ENCODE results near the gene CHCHD1.

CHCHD1 gene

DNA sequence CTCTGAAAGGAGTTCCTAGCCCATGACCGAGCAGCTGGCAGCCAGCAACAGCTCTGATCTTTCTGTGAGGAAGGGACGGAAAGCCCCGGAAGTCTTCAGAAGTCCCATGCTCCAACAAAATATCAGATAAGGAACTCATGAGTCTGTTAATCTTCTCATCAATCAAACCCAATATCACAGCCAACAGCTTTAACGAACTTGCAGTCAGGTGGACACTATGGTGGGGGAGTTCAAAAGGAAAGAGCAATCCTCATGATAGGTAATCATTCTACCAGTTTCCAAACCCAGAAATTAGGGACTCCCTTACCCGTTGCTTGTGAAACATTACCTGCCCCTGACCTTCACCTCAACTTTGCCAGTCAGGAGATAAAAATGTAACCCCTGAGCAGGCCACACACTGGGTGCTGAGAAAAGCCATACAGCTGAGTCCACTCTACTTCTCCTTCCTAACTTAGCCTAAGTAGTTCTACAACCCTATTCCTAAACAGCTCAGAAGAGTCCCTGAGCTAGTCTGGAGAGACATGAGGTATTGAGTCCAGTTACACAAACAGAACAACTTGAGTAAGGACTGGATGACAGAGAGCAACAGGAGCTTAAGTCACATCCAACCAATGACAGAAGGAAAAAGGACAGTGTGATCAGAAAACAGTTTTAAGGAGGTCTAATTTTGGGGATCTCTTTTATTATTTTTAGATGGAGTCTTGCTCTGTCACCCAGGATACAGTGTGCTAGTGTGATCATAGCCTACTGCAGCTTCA is 27.4 kb downstream of the CHCHD1 start:
- H3K9me3 Mint-ChIP-seq = no peaks in the 10 kb centered on the region
- H3K4me3 Mint-ChIP-seq = peak overlapping the region; percentile 76
- H3K4me1 Mint-ChIP-seq = peaks cover 53% of the 10 kb centered on the region
- peak overlapping the region; percentile 81 for H3K27ac Mint-ChIP-seq
- H3K36me3 Mint-ChIP-seq = peaks cover 67% of the 10 kb centered on the region
- no peak for ATAC-seq
- DNase-seq (ENCODE audit: low spot score in 2 of 2) = no peak

DNA sequence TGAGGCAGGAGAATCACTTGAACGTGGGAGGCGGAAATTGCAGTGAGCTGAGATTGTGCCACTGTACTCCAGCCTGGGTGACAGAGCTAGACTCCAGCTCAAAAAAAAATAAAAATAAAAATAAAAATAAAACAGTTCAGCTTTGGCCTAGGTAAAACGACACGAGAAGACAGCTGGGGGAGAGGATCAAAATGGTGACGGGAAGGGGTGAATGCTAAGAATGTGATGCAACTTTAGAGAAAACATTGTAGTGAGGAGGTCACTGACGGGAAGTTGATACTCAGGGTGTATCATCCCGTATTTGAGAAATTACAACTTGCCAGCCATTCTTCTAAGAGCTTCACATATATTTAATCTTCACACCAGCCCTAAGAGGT is 28.5 kb downstream of the CHCHD1 start:
- Mint-ChIP-seq H3K27ac (peak overlapping the region; percentile 81), H3K36me3 (peaks cover 56% of the 10 kb centered on the region), H3K4me1 (peaks cover 52% of the 10 kb centered on the region), H3K9me3 (no peaks in the 10 kb centered on the region), H3K4me3 (peak overlapping the region; percentile 76)
- ATAC-seq (no peak), DNase-seq (ENCODE audit: low spot score in 2 of 2) (no peak)

DNA sequence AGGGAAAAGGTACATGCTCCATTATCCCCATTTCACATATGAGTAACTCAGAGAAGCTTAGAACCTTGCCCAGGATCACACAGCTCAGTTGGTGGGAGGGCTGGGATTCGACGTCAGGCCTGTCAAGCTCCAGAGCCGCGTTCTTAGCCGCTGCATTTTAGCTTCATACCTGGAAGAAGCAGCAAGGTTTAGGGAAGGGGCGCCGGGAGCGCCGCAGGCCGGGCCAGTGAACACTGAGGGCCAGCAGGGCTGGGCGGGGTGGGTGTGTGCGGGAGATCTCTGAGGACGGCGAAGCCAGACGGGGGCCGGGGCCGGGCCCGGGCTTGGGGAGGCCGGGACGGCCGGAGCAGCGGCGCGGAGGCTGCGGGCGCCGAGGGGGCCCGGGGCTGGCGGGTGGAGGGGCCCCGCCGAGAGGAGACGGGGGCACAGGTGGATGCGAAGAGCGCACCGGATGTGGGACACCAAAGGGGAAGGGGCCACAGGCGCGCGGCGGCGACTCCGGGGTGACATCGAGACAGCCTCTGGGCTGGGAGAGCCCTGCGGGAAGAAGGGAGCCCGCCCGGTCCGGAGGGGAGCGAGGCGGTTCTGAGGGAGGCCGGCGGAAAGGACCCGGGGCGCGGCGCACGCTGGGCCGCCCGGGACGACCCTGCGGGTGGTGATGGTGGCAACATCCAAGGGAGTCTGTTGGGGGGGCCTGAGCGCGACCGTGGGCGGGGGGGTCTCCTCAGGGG is 29.1 kb downstream of the CHCHD1 start:
- peak; percentile 15 to 82 for DNase-seq (ENCODE audit: low spot score in 2 of 2)

DNA sequence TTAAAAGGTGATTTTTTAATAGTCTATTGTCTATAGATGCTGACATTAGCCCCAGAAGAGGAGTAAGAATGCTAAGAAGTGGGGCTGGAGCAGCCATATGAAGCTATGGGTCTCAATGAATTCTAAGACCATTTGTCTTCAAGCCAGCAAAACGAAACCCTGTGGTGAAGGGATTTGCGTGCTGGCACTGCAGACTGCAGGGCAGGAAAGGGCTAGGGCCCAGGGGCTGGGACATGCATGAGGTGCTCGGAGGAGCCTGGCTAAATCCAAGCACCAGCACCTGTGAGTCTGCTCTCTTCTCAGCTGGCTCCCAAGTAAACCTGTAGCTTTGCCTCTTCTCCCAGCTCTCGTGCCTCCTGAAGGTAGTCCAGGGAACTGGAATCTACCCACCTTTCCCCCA is 30.8 kb downstream of the CHCHD1 start:
- Mint-ChIP-seq H3K9me3 (no peaks in the 10 kb centered on the region), H3K4me1 (peaks cover 30% of the 10 kb centered on the region), H3K4me3 (peak overlapping the region; percentile 76), H3K27ac (peak overlapping the region; percentile 43), H3K36me3 (peaks cover 41% of the 10 kb centered on the region)
- ATAC-seq (no peak), DNase-seq (ENCODE audit: low spot score in 2 of 2) (no peak)

More for the DNA sequence above, 29.1 kb downstream of the CHCHD1 start:
- peak; percentile 49 for ATAC-seq
- Mint-ChIP-seq H3K9me3 (no peaks in the 10 kb centered on the region), H3K4me3 (peak overlapping the region; percentile 76), H3K27ac (peak overlapping the region; percentile 81), H3K4me1 (peaks cover 48% of the 10 kb centered on the region), H3K36me3 (peaks cover 54% of the 10 kb centered on the region)

DNA sequence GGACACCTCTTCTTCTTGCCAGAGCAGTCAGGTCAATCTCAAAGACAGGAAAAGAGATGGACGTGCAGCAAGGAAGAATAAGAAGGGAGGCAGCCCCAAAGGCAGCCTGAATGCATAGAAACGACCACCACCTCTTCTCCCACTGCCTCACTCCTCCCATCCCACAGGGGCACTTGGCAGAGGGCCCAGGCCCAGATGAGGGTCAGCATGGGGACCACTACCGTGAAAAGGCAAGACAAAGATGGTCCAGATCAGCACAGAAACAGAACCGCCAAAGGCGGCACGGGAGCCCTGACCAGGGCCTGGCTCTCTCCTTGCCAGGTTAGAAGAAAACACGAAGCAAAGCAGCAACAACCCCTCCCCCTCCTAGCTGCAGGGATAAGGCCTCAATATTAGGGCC is 31.5 kb downstream of the CHCHD1 start:
- Mint-ChIP-seq H3K27ac (no peak overlapping the region), H3K4me3 (no peak overlapping the region)

DNA sequence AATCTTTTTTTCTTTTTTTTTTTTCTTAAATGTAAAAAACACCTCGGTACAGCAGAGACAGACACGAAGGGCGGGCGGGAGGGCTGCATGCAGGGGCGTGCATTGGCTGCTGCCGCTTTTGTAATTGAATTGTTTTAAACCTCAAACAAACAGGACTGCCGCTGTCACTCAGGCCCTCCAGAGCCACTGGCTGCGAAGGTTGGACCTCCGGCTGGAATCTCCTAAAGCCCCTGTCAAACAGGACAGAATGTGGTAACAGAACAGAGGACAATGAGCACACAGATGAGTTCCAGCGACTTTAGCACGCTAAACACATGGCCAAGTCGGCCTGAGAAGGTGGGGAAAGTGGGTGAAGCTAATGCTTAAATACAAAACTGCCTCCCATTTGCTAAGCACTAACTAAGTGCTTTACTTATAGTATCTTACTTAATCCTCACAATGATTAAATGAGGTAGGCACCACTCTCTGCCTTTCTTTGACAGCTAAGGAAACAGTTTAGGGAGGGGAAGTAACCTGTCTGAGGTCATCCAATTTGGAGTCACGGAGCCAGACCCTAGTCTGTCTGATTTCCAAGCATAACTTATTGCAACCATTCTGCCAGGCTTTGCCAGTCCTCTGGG is 32.5 kb downstream of the CHCHD1 start:
- H3K4me3 Mint-ChIP-seq = no peak overlapping the region
- H3K4me1 Mint-ChIP-seq = peaks cover 13% of the 10 kb centered on the region
- peaks cover 24% of the 10 kb centered on the region for H3K36me3 Mint-ChIP-seq
- ATAC-seq (no peak), DNase-seq (ENCODE audit: low spot score in 2 of 2) (no peak)
- no peak overlapping the region for H3K27ac Mint-ChIP-seq
- H3K9me3 Mint-ChIP-seq = no peaks in the 10 kb centered on the region

More for the DNA sequence above, 31.5 kb downstream of the CHCHD1 start:
- no peak for ATAC-seq
- peaks cover 34% of the 10 kb centered on the region for H3K36me3 Mint-ChIP-seq
- H3K4me1 Mint-ChIP-seq = peaks cover 23% of the 10 kb centered on the region
- no peak for DNase-seq (ENCODE audit: low spot score in 2 of 2)
- H3K9me3 Mint-ChIP-seq = no peaks in the 10 kb centered on the region

DNA sequence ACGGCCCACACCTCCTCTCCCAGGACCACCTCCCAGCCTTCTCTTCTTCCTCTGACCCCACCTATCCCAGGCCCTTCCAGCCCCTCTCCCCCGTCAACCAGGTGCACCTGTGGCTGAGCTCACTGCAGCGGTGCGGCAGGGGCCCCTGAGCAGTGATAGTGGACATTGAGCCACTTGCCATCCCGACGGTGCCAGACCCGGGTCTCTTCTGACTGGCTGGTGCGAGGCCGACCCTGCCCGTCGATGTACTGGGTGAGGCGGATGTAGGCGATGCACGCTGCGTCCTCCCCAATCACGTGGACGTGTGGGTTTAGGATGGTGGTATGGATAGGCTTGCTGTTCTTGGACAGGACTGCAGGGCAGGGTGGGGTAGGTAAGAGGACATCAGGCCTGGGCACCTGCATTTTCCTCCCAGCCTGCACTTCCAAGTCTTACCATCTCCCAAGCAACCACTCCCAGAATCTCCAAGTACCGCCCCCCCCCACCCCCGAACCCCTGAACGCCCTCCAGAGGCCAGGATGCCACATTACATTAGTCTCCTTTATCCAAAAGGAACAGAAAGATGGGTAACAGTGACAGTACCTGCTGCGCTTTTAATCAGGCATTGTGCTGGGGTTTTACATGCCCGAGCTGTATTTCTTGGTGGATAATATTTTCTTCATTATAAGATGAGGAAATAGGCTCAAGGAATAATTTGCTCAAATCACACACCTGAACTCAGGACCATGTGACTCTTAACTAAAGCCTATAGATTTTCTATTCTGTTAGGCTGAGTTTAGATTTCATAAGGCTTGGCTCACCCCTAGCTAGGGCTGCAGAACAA is 33.3 kb downstream of the CHCHD1 start:
- peaks cover 17% of the 10 kb centered on the region for H3K36me3 Mint-ChIP-seq
- no peaks in the 10 kb centered on the region for H3K9me3 Mint-ChIP-seq
- peaks cover 6% of the 10 kb centered on the region for H3K4me1 Mint-ChIP-seq
- no peak for DNase-seq (ENCODE audit: low spot score in 2 of 2)
- no peak for ATAC-seq
- H3K27ac Mint-ChIP-seq = no peak overlapping the region
- no peak overlapping the region for H3K4me3 Mint-ChIP-seq

DNA sequence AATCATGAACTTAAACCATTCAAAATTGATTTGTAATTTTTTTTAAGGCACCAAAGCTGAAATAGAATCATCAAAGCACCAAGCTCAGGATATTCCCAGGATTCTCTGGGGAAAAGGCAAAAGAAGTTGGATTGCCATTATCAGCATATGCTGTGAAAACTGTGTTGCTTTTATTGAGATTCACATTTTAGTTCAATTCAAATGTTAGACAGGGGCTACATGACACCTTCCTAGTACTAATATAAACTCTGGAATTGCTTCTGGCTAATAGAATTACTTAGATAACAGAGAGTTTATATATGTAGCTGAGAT is 33.8 kb downstream of the CHCHD1 start:
- H3K4me3 Mint-ChIP-seq = no peak overlapping the region
- H3K9me3 Mint-ChIP-seq = no peaks in the 10 kb centered on the region
- no peak for DNase-seq (ENCODE audit: low spot score in 2 of 2)
- H3K4me1 Mint-ChIP-seq = no peaks in the 10 kb centered on the region
- ATAC-seq = no peak
- peaks cover 11% of the 10 kb centered on the region for H3K36me3 Mint-ChIP-seq
- H3K27ac Mint-ChIP-seq = no peak overlapping the region

DNA sequence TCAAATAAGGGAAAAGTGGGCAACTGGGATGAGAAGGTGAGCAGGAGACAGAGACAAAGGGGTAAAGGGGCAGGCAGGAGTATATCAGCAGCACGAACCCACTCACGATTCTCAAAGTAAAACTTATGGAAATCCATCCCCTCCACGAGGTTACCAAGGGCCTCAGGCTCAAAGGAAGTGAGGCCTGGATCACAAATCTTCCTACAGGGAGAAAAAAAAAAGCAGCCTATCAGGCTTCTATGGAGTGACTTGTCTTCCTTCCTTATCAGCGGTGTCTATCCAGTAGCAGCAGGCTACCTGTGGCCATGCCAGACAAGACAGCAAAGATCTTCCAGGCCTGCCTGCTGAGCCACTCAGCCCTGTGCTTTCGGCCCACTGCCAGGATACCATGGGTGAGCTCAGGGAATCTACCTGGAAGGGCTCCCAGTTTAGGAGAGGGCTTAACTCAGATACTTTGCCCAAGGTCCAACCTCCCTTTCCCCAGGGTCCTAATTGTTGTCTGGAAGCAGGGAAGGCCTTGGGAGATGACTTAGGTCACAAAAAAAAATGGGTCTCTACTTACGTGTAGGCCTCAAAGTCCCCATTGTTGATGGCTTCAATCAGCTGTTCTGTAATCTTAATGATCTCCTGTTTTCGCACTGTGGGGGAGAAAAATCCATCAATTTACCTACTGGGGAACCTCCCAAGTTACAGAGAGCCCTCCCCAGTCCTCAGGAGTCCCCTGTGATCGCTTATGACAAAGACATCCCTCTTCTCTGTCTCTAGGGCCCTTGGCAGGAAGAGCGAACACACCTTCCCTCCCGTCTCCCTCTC is 35.3 kb downstream of the CHCHD1 start:
- DNase-seq (ENCODE audit: low spot score in 2 of 2) (no peak), ATAC-seq (no peak)
- H3K36me3 Mint-ChIP-seq = peaks cover 9% of the 10 kb centered on the region
- H3K4me3 Mint-ChIP-seq = no peak overlapping the region
- no peaks in the 10 kb centered on the region for H3K9me3 Mint-ChIP-seq
- H3K4me1 Mint-ChIP-seq = no peaks in the 10 kb centered on the region
- peak overlapping the region; percentile 79 for H3K27ac Mint-ChIP-seq

DNA sequence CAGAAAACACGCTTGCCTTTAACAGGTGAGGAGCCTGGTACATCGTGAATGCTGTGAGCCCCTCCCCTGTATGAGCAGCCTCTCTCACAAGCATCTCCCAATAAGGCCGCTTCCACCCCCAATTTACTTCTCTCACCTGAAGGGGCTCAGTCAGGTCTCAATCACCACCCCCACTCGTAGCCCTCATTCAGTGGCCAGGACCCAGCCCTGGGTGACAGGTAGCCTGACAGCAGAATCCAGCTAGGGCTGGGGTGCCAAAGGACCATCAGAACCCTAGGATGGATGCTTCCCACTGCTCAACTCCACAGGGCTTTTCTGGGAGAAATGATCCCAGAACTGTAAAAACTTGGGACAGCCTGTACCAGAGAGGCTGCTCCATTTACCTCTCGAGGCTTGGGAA is 36.0 kb downstream of the CHCHD1 start:
- Mint-ChIP-seq H3K4me3 (no peak overlapping the region), H3K9me3 (no peaks in the 10 kb centered on the region), H3K36me3 (peaks cover 9% of the 10 kb centered on the region), H3K27ac (peak overlapping the region; percentile 79), H3K4me1 (no peaks in the 10 kb centered on the region)
- no peak for ATAC-seq
- no peak for DNase-seq (ENCODE audit: low spot score in 2 of 2)

DNA sequence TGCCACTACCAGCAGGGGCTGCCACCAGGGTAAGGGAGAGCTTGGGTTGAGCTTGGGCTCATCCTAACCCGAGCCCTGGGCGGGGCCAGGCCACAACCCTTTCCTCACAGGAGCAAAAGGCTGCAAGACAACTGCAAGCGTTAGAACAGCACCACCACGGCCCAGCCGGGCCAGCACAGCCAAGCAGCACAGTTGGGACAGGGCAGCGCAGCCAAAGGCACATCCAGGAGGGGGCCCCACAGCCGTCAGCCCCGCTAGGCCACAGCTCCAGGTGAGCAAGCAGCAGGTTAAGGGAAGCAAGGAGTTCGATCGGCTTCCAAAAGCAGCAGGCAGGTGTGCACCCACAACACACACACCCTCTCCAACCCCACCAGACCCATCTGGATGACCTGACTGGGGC is 36.6 kb downstream of the CHCHD1 start:
- no peak overlapping the region for H3K4me3 Mint-ChIP-seq
- DNase-seq (ENCODE audit: low spot score in 2 of 2) (no peak), ATAC-seq (no peak)
- no peaks in the 10 kb centered on the region for H3K4me1 Mint-ChIP-seq
- H3K27ac Mint-ChIP-seq = peak overlapping the region; percentile 79
- peaks cover 9% of the 10 kb centered on the region for H3K36me3 Mint-ChIP-seq
- no peaks in the 10 kb centered on the region for H3K9me3 Mint-ChIP-seq

DNA sequence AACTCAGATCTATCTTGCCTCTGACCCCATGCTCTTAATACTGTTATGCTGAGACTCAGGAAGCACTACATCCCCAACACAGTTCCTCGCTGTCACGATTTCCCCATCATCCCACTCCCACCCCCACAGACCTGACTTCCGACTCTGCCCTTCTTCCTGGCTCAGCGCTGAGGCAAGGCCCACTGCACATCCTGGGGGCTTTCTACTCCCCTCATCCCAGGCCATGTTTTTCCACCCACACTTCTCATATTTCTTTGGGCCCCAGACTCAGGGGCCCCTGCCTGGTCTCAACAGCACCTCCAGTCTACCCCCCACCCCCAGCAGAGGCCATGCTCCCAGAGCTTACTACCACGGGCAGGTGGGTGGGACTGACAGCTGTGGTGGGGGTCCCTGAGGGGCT is 37.2 kb downstream of the CHCHD1 start:
- Mint-ChIP-seq H3K4me3 (no peak overlapping the region), H3K9me3 (no peaks in the 10 kb centered on the region), H3K4me1 (no peaks in the 10 kb centered on the region), H3K36me3 (peaks cover 9% of the 10 kb centered on the region), H3K27ac (no peak overlapping the region)
- ATAC-seq = no peak
- no peak for DNase-seq (ENCODE audit: low spot score in 2 of 2)

DNA sequence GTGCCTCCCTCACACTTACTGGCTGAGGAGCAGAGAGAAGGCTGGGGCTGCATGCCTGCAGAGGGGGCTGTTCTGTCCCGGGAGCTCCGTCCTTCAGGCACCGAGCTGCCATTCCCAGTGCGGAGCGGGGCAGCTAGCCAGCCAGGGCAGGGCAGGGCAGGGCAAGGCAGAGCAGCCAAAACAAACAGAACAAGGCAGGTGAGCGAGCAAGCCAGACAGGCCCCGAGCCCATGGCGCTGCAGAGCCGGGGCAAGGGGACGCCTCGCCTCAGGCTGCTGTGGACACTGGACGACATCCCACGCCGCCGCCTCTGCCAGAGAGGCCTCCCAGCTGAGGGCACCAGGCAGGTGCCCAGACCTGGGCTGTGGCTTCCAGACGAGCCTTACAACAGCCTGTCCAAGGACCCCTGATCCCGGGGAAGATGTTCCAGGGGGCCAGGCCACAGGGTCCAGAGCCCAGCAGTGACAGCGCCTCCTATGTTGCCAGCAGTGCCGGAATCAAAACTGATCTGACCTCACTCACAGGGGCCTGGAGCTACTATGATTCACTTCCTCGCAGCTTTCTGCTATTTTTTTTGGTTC is 37.8 kb downstream of the CHCHD1 start:
- Mint-ChIP-seq H3K4me1 (no peaks in the 10 kb centered on the region), H3K4me3 (no peak overlapping the region), H3K36me3 (peaks cover 9% of the 10 kb centered on the region), H3K27ac (peak overlapping the region; percentile 52), H3K9me3 (no peaks in the 10 kb centered on the region)
- DNase-seq (ENCODE audit: low spot score in 2 of 2) (no peak), ATAC-seq (no peak)

DNA sequence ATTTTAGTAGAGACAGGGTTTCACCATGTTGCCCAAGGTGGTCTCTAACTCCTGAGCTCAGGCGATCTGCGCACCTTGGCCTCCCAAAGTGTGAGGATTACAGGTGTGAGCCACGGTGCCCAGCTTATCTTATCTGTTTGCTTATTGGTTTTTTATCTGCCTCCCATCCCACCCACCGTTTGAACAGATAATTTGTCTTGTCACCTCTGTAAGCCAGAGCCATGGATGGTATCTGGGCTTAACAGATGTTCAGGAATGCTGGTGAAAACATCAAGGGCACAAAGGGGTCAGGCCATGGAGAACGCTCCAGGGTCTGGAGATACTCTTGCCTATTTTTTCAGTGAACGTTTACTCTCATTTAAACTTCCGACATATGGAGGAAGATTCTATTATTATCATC is 41.5 kb downstream of the CHCHD1 start:
- peak overlapping the region; percentile 68 for H3K27ac Mint-ChIP-seq
- H3K9me3 Mint-ChIP-seq = no peaks in the 10 kb centered on the region
- ATAC-seq = no peak
- peaks cover 5% of the 10 kb centered on the region for H3K36me3 Mint-ChIP-seq
- H3K4me1 Mint-ChIP-seq = peaks cover 6% of the 10 kb centered on the region
- H3K4me3 Mint-ChIP-seq = no peak overlapping the region
- DNase-seq (ENCODE audit: low spot score in 2 of 2) = no peak

All from stimulated activated effector memory CD8-positive, alpha-beta T cell treated with anti-CD3 and anti-CD28 coated beads, Interleukin-12 subunit alpha, Interleukin-12 subunit beta, amount 100 ng/mL, for 72 hours (primary cell).